Thyroid gland (tissue), 4 donors: ENCODE results near the gene ZNF320.
"Not testable (repeated sequence)": the region's sequence is repeated elsewhere in the genome, so short reads cannot be mapped to it uniquely, and the experiment has no call there.

ENCODE experiments used
- CTCF ChIP-seq, 6 experiments: fragments of 200-600 bp in 3 of 6; fragments of 450-650 bp in 3 of 6; sonication (generic) in 3 of 6; IDR thresholded peaks; one replicate each; pipeline ENCODE4 v1.5.1; 2016 to 2019; ENCODE audit warnings: antibody characterized with exemption in 6 of 6, mild to moderate bottlenecking in 2 of 6, inconsistent platforms in 1 of 6, moderate library complexity in 1 of 6
- POLR2A ChIP-seq, 2 donors: fragments of 450-650 bp; IDR thresholded peaks; one replicate each; pipeline ENCODE4 v1.6.1; 2017; ENCODE audit warnings: antibody characterized with exemption in 2 of 2, mild to moderate bottlenecking in 2 of 2, moderate library complexity in 1 of 2

GRCh38 chr19:52940905-52941304 is 43.5 kb upstream of the ZNF320 start:
- TF ChIP-seq CTCF, POLR2A (IDR thresholded peaks at IDR 0.05): not testable (repeated sequence)
